HepG2 (cell line): ENCODE measurements around the gene IGFALS.

Source experiments
- FOXA1 ChIP-seq, 2 experiments: fragments of 450-650 bp in 1 of 2; sonication (generic) in 1 of 2; formaldehyde crosslinking in 1 of 2; IDR thresholded peaks; 2 replicates each; pipeline versions ENCODE4 v1.4.0 to v1.6.1; 2016 to 2020; ENCODE audit warnings: missing genetic modification reagents in 1 of 2
- FOXK1 ChIP-seq: sonication (generic); formaldehyde crosslinking; IDR thresholded peaks from 2 replicates; pipeline ENCODE4 v1.4.0; 2020; ENCODE audit warnings: low read depth, missing genetic modification reagents, borderline replicate concordance
- TF ChIP-seq, protein P1 (sequence below): sonication (generic); formaldehyde crosslinking; IDR thresholded peaks from 2 replicates; pipeline ENCODE4 v1.5.0; 2020; ENCODE audit warnings: mild to moderate bottlenecking, missing genetic modification reagents, moderate library complexity

DNA sequence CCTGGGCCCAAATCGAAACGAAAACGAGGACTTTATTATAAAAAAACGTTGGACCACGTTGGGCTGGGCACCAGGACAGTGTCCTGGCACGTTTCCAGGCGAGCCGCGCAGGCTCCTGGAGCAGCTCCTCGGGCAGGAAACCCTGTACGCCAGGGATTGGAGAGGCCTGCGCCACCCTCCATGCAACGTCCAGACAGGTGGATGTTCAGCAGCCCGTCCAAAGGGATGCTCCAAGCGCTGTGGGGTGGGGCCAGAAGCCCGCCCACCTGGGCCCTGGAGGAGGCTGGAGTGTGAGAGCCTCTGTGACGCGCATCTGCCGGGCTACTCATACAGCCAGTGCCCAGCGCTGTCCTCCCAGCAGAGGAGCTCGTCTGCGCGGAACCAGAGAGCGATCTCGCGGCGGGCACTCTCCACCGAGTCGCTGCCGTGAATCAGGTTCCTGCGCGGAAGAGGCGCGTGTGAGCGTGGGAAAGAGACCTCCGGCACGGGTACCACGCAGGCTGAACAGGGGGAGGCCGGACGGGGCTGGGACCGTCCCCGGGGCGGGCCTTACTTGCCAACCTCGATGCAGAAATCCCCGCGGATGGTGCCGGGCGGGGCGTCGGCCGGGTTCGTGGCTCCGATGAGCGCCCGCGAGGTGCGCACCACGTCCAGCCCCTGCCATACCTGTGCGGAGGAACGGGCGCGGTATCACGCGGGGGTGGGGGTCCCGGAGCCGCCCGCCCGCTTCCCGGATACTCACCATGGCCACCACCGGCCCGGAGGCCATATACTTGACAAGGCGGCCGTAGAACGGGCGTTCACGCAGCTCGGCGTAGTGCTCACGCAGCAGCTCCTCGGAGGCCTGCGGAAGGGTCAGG lies 22.9 kb downstream of the IGFALS start:
- TF ChIP-seq FOXK1 (CRISPR knock-in tag) = no peak
- TF ChIP-seq, protein P1, sequence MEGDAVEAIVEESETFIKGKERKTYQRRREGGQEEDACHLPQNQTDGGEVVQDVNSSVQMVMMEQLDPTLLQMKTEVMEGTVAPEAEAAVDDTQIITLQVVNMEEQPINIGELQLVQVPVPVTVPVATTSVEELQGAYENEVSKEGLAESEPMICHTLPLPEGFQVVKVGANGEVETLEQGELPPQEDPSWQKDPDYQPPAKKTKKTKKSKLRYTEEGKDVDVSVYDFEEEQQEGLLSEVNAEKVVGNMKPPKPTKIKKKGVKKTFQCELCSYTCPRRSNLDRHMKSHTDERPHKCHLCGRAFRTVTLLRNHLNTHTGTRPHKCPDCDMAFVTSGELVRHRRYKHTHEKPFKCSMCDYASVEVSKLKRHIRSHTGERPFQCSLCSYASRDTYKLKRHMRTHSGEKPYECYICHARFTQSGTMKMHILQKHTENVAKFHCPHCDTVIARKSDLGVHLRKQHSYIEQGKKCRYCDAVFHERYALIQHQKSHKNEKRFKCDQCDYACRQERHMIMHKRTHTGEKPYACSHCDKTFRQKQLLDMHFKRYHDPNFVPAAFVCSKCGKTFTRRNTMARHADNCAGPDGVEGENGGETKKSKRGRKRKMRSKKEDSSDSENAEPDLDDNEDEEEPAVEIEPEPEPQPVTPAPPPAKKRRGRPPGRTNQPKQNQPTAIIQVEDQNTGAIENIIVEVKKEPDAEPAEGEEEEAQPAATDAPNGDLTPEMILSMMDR = no peak
- no peak for TF ChIP-seq FOXA1 (IDR thresholded peaks at IDR 0.05)
- TF ChIP-seq FOXA1 (CRISPR knock-in tag; IDR thresholded peaks at IDR 0.05) = no peak
